GM18868 (cell line): ENCODE results near the gene LILRA1.
A peak's percentile ranks its signal among the peaks of the same experiment; 100 is the strongest.
"Not testable (repeated sequence)": the region's sequence is repeated elsewhere in the genome, so short reads cannot be mapped to it uniquely, and the experiment has no call there.

ENCODE experiments used
- ATAC-seq: cut with Tn5 transposase; IDR thresholded peaks from one replicate; pipeline ENCODE4 v1.9.1; 2021; ENCODE audit warnings: mild to moderate bottlenecking, moderate library complexity; ENCODE audit not compliant: unreplicated experiment

The LILRA1 gene

GRCh38 chr19:54624234-54624633 lies 30.8 kb downstream of the LILRA1 start:
- ATAC-seq = not testable (repeated sequence)

- ATAC-seq = peak; percentile 44
Measured at GRCh38 chr19:54624934-54625730, 31.7 kb downstream of the LILRA1 start.

DNA sequence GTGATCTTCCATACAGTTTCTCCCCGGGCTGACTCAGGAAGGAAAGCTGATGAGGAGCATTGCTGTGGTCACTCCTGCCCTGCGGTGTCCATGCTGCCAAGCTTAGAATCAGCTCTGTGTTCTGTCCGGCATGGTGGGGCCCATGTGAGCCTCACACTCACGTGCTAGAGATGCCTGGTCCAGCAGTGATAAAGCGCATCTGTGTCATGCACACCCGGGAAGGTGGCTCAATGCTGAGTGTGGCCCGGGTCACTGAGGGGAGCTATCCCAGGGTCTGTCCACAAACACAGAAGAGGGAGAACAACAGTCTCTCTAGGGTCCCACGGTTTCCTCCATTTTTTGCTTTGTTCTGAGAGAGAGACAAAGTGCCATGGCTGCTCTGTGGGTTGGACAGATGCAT lies 33.3 kb downstream of the LILRA1 start:
- no peak for ATAC-seq

- ATAC-seq = not testable (repeated sequence)
Measured at GRCh38 chr19:54627912-54628311, 34.5 kb downstream of the LILRA1 start.

GRCh38 chr19:54630262-54630661 lies 36.8 kb downstream of the LILRA1 start, which contains the start of gene LILRB1:
Gene LILRB1, plus strand, starts transcription at chr19:54630484. Its CDS starts 590 bp downstream, at chr19:54631074.
- not testable (repeated sequence) for ATAC-seq

DNA sequence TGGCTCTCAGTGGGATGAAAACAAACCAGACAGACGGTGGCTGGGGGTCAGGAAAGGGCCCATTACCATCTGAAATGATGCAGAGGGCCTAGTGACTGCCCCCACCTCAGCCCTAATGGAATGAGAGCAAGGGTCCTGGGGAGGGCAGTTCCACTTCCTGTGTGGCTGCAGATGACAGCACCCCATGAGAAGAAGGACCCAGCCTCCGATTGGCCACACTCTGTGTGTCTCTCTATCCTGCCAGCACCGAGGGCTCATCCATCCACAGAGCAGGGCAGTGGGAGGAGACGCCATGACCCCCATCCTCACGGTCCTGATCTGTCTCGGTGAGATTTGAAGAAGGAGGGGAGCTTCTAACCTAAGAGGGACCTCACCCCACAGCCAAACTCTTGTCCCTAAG lies 37.4 kb downstream of the LILRA1 start:
- ATAC-seq = no peak

DNA sequence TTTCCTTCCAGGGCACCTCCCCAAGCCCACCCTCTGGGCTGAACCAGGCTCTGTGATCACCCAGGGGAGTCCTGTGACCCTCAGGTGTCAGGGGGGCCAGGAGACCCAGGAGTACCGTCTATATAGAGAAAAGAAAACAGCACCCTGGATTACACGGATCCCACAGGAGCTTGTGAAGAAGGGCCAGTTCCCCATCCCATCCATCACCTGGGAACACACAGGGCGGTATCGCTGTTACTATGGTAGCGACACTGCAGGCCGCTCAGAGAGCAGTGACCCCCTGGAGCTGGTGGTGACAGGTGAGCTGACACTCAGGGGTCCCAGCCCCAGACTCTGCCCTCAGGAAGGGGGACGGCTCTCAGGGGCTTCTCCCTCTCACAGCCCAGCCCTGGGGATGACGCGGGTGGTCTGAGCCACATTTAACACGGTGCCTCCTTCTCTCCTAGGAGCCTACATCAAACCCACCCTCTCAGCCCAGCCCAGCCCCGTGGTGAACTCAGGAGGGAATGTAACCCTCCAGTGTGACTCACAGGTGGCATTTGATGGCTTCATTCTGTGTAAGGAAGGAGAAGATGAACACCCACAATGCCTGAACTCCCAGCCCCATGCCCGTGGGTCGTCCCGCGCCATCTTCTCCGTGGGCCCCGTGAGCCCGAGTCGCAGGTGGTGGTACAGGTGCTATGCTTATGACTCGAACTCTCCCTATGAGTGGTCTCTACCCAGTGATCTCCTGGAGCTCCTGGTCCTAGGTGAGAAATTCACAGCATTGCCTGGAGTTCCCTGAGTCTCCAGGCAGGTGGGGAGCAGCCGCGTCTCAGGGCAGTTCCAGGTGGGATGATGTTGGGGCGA lies 38.3 kb downstream of the LILRA1 start:
- not testable (repeated sequence) for ATAC-seq

DNA sequence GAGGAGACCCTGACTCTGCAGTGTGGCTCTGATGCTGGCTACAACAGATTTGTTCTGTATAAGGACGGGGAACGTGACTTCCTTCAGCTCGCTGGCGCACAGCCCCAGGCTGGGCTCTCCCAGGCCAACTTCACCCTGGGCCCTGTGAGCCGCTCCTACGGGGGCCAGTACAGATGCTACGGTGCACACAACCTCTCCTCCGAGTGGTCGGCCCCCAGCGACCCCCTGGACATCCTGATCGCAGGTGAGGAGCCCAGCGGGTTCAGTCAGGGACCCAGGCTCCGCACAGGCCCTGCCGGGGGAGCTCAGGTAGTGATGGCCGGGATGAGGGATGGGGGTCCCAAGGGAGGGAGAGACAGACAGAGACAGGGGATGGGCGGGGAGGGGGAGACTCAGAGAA lies 39.1 kb downstream of the LILRA1 start:
- ATAC-seq = not testable (repeated sequence)

GRCh38 chr19:54633401-54633800 lies 40.0 kb downstream of the LILRA1 start:
- ATAC-seq = no peak

DNA sequence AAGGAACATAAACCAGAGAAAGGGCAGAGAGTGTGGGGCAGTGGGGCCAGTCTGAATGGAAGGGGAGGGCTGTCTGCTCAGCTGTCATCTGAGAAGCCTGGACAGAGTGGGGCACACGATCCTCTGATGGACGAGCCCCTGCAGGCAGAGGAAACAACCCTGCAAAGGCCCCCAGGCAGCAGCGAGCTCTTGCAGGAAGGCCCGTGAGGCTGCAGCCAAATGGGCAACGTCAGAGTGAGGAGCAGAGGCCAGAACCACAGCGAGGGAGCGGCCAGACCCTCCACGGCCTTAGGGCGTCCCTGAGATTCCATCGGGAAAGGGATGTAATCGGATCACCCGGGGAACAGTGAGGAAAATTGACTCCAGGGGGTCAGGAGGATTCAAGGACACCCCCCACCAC lies 42.6 kb downstream of the LILRA1 start:
- not testable (repeated sequence) for ATAC-seq

GRCh38 chr19:54638683-54639082 lies 45.3 kb downstream of the LILRA1 start:
- no peak for ATAC-seq

GRCh38 chr19:54642953-54643352 lies 49.5 kb downstream of the LILRA1 start:
- ATAC-seq = not testable (repeated sequence)

DNA sequence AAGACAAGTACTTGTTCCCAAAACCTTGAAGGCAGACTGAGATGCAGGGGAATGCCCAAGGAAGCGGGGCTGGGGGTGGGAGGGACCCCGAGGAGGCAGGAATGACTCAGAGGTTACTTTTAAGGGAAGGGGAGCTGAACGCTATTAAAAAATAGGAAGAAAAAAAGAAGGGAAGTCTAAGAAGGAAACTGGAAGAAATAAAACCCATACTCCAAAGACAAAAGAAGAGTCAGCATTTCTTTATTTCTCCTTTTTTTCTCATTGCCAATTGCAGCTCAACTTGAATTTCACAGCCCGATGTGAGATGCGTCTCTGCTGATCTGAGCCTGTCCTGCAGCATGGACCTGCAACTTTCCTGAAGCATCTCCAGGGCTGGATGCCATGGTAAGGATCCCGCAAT lies 50.2 kb downstream of the LILRA1 start:
- ATAC-seq = not testable (repeated sequence)

- ATAC-seq = no peak
Measured at GRCh38 chr19:54644056-54644455, 50.6 kb downstream of the LILRA1 start.

DNA sequence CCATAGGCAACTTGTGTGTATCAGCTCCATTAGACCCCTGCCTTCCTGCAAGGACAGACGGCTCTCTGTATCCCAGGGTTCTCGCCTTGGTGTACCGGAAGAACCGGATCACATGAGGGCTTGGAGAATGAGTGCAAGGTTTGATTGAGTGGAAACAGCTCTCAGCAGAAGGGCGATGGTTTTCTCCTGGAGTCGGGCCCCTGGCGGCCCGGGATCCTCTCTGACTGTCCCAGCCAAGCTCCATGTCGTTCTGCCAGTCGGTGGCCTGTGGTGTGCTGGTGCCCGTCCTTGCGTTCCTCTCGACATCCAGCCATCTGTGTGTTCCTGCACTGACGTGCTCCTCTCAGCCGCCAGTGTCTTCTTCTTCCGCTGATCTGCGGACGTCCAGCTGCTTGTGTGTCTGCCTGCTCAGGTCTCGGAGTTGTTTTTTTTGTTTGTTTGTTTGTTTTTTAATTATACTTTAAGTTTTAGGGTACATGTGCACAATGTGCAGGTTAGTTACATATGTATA lies 53.0 kb downstream of the LILRA1 start:
- ATAC-seq = no peak

DNA sequence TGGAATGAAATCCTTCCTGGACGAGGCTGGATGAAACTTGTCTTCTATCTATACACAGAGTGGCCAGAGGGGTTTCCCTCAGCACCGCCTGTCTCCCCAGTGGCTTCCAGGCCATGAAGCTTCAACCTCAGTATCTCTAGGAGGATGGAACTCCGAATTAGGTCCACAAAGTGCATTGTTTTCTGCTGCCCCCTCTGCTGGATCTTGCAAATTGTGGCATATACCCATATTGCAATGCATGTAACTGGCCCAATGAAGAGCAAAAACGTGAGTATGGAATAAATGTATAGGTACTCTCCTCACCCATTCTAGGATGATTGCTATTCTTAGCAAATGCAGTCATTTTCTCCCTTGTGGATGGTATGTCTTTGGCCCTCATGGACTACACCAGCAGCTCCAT lies 54.7 kb downstream of the LILRA1 start:
- no peak for ATAC-seq

DNA sequence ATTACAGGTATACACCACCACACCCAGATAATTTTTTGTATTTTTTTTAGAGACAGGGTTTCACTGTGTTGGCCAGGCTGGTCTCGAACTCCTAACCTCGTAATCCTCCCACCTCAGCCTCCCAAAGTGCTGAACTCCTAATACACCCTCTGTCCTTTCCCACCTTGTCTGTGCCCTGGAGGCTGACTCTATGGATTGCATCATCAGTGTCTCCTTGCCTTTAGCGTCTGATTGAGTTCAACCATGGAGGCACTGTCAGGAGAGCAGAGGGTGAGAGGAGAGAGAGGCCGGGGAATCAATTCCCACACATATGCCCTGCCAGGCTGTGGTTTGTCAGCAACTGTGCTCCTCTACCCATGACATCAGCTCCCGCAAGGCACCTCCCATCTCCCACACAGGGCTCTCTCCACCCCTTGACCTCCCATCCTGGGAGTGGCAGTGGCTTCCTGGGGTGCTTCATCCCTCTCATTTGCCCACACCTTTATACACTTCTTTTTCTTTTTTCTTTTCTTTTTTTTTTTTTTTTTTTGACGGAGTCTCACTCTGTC lies 56.8 kb downstream of the LILRA1 start:
- ATAC-seq = no peak
